Measurements from ENCODE around the gene SLC6A7.

Gene SLC6A7

GRCh38 chr5:150242251-150242894, 52.5 kb downstream of the SLC6A7 start:
- DNase-seq (ENCODE audit: low spot score) = peak; percentile 53
- H3K36me3 ChIP-seq (ENCODE audit: low read depth) = no peaks in the 10 kb centered on the region
- no peaks in the 10 kb centered on the region for H3K27me3 ChIP-seq (ENCODE audit: insufficient read depth, poor library complexity, severe bottlenecking)
- no peaks in the 10 kb centered on the region for H3K9me3 ChIP-seq (ENCODE audit: severe bottlenecking)
- no peak for TF ChIP-seq CTCF (IDR thresholded peaks at IDR 0.05; ENCODE audit: poor library complexity, severe bottlenecking)
- H3K27ac ChIP-seq (ENCODE audit: poor library complexity, severe bottlenecking) = no peak overlapping the region
- no peak for ATAC-seq (ENCODE audit: low read depth)
- H3K4me3 ChIP-seq (ENCODE audit: severe bottlenecking) = no peak overlapping the region
- no peaks in the 10 kb centered on the region for H3K4me1 ChIP-seq (ENCODE audit: insufficient read depth, poor library complexity, severe bottlenecking)

- H3K36me3 ChIP-seq (ENCODE audit: low read depth) = no peaks in the 10 kb centered on the region
- H3K27ac ChIP-seq (ENCODE audit: poor library complexity, severe bottlenecking) = no peak overlapping the region
- ATAC-seq (ENCODE audit: low read depth) (no peak), DNase-seq (ENCODE audit: low spot score) (no peak)
- no peaks in the 10 kb centered on the region for H3K4me1 ChIP-seq (ENCODE audit: insufficient read depth, poor library complexity, severe bottlenecking)
- no peaks in the 10 kb centered on the region for H3K9me3 ChIP-seq (ENCODE audit: severe bottlenecking)
- H3K4me3 ChIP-seq (ENCODE audit: severe bottlenecking) = no peak overlapping the region
- no peaks in the 10 kb centered on the region for H3K27me3 ChIP-seq (ENCODE audit: insufficient read depth, poor library complexity, severe bottlenecking)
- no peak for TF ChIP-seq CTCF (IDR thresholded peaks at IDR 0.05; ENCODE audit: poor library complexity, severe bottlenecking)
Observed at GRCh38 chr5:150243590-150243989, 53.7 kb downstream of the SLC6A7 start.

GRCh38 chr5:150244209-150244608, 54.3 kb downstream of the SLC6A7 start:
- ATAC-seq (ENCODE audit: low read depth) (no peak), DNase-seq (ENCODE audit: low spot score) (no peak)
- Histone ChIP-seq H3K36me3 (ENCODE audit: low read depth) (no peaks in the 10 kb centered on the region), H3K4me1 (ENCODE audit: insufficient read depth, poor library complexity, severe bottlenecking) (no peaks in the 10 kb centered on the region), H3K27me3 (ENCODE audit: insufficient read depth, poor library complexity, severe bottlenecking) (no peaks in the 10 kb centered on the region), H3K9me3 (ENCODE audit: severe bottlenecking) (no peaks in the 10 kb centered on the region), H3K27ac (ENCODE audit: poor library complexity, severe bottlenecking) (no peak overlapping the region), H3K4me3 (ENCODE audit: severe bottlenecking) (no peak overlapping the region)
- no peak for TF ChIP-seq CTCF (IDR thresholded peaks at IDR 0.05; ENCODE audit: poor library complexity, severe bottlenecking)

GRCh38 chr5:150245111-150245789, 55.4 kb downstream of the SLC6A7 start:
- H3K9me3 ChIP-seq (ENCODE audit: severe bottlenecking) = no peaks in the 10 kb centered on the region
- no peaks in the 10 kb centered on the region for H3K4me1 ChIP-seq (ENCODE audit: insufficient read depth, poor library complexity, severe bottlenecking)
- peak; percentile 65 for DNase-seq (ENCODE audit: low spot score)
- no peak overlapping the region for H3K4me3 ChIP-seq (ENCODE audit: severe bottlenecking)
- no peak; the same call in 2 of the 3 replicates for ATAC-seq (ENCODE audit: low read depth)
- no peaks in the 10 kb centered on the region for H3K36me3 ChIP-seq (ENCODE audit: low read depth)
- H3K27me3 ChIP-seq (ENCODE audit: insufficient read depth, poor library complexity, severe bottlenecking) = no peaks in the 10 kb centered on the region
- H3K27ac ChIP-seq (ENCODE audit: poor library complexity, severe bottlenecking) = no peak overlapping the region
- no peak for TF ChIP-seq CTCF (IDR thresholded peaks at IDR 0.05; ENCODE audit: poor library complexity, severe bottlenecking)

GRCh38 chr5:150245808-150246207, 55.9 kb downstream of the SLC6A7 start:
- no peaks in the 10 kb centered on the region for H3K36me3 ChIP-seq (ENCODE audit: low read depth)
- H3K27ac ChIP-seq (ENCODE audit: poor library complexity, severe bottlenecking) = no peak overlapping the region
- TF ChIP-seq CTCF (IDR thresholded peaks at IDR 0.05; ENCODE audit: poor library complexity, severe bottlenecking) = no peak
- H3K9me3 ChIP-seq (ENCODE audit: severe bottlenecking) = no peaks in the 10 kb centered on the region
- no peaks in the 10 kb centered on the region for H3K4me1 ChIP-seq (ENCODE audit: insufficient read depth, poor library complexity, severe bottlenecking)
- no peak for ATAC-seq (ENCODE audit: low read depth)
- H3K4me3 ChIP-seq (ENCODE audit: severe bottlenecking) = no peak overlapping the region
- H3K27me3 ChIP-seq (ENCODE audit: insufficient read depth, poor library complexity, severe bottlenecking) = no peaks in the 10 kb centered on the region
- DNase-seq (ENCODE audit: low spot score) = no peak

Data from RWPE2 (cell line).